ENCODE measurements around the gene GALM. TPM values are rescaled to one million over a fixed set of nuclear protein-coding genes. Genes with fewer than 3 reads are reported as not detected.

GALM gene
- total and polyA plus RNA-seq, 2 of the 13 experiments (the other 11 are each of a cell fraction or from before 2014, with no cell fraction given), result 65.5 to 90.0 TPM

GRCh38 chr2:38685116-38685735, 19.3 kb downstream of the GALM start (continued):
- TF ChIP-seq ZBTB25 (CRISPR knock-in tag; IDR thresholded peaks at IDR 0.05), result peak; percentile 37; the same call in 1 of the 2 replicates
- 0 out of 2 replicates have a peak, but pooled peaks have one; percentile 25 for TF ChIP-seq HNF4G (IDR thresholded peaks at IDR 0.05; ENCODE audit: borderline replicate concordance, low read depth, low read length)
- no peak for TF ChIP-seq HNF4G (CRISPR knock-in tag; IDR thresholded peaks at IDR 0.05; ENCODE audit: borderline replicate concordance, low read depth)
- TF ChIP-seq BCL3 (CRISPR knock-in tag; IDR thresholded peaks at IDR 0.05), result no peak
- no peak for TF ChIP-seq ZNF674 (CRISPR knock-in tag; IDR thresholded peaks at IDR 0.05; ENCODE audit: low read depth)
- TF ChIP-seq HMG20A (CRISPR knock-in tag; IDR thresholded peaks at IDR 0.05; ENCODE audit: borderline replicate concordance), result peak; percentile 55; the same call in 1 of the 2 replicates
- peak; percentile 65; the same call in 1 of the 2 replicates for TF ChIP-seq ZNF350 (CRISPR knock-in tag; IDR thresholded peaks at IDR 0.05; ENCODE audit: borderline replicate concordance, low read depth)
- TF ChIP-seq SNAPC4 (CRISPR knock-in tag; IDR thresholded peaks at IDR 0.05), result 0 out of 2 replicates have a peak, but pooled peaks have one; percentile 64
- TF ChIP-seq RBFOX2 (IDR thresholded peaks at IDR 0.05; ENCODE audit: low read depth, low read length), result no peak
- TF ChIP-seq HOXA5 (CRISPR knock-in tag; IDR thresholded peaks at IDR 0.05), result peak; percentile 68; the same call in 1 of the 2 replicates
- no peak for TF ChIP-seq PLSCR1 (CRISPR knock-in tag; IDR thresholded peaks at IDR 0.05; ENCODE audit: borderline replicate concordance)
- peak; percentile 99 for TF ChIP-seq ZBTB37 (CRISPR knock-in tag; IDR thresholded peaks at IDR 0.05)
- TF ChIP-seq ZNF556 (CRISPR knock-in tag; IDR thresholded peaks at IDR 0.05; ENCODE audit: borderline replicate concordance), result no peak; the same call in 1 of the 2 replicates
- no peak for TF ChIP-seq CBFB (CRISPR knock-in tag; IDR thresholded peaks at IDR 0.05)
- no peak for TF ChIP-seq SRSF1 (optimal IDR thresholded peaks at IDR 0.05; ENCODE audit: low read depth, low read length)
- TF ChIP-seq ATRX (CRISPR knock-in tag; IDR thresholded peaks at IDR 0.05; ENCODE audit: borderline replicate concordance), result no peak
- TF ChIP-seq PHF21A (CRISPR knock-in tag; IDR thresholded peaks at IDR 0.05), result peak; percentile 70
- no peak; the same call in 1 of the 2 replicates for TF ChIP-seq MED1 (CRISPR knock-in tag; IDR thresholded peaks at IDR 0.05)
- TF ChIP-seq POLR2G (IDR thresholded peaks at IDR 0.05; ENCODE audit: low read depth, low read length), result no peak
- no peak for TF ChIP-seq ADNP (CRISPR knock-in tag; IDR thresholded peaks at IDR 0.05)

Data from HepG2 (cell line).